ENCODE measurements around the gene NUCB2. TPM values are rescaled to one million over a fixed set of nuclear protein-coding genes. Genes with fewer than 3 reads are reported as not detected.

Gene NUCB2
- total RNA-seq, 1 donor from 2014 or later = 69.4 TPM

- no peak overlapping the region for H3K4me3 ChIP-seq
- peaks cover 27% of the 10 kb centered on the region for H3K36me3 ChIP-seq
- no peak for TF ChIP-seq CTCF (IDR thresholded peaks at IDR 0.05)
These were observed 9.8 kb downstream of the NUCB2 start for GRCh38 chr11:17286332-17286731.

GRCh38 chr11:17287058-17287457, 10.5 kb downstream of the NUCB2 start:
- no peak for TF ChIP-seq CTCF (IDR thresholded peaks at IDR 0.05)
- no peaks in the 10 kb centered on the region for H3K4me1 ChIP-seq
- H3K27me3 ChIP-seq = no peaks in the 10 kb centered on the region
- H3K36me3 ChIP-seq = peaks cover 27% of the 10 kb centered on the region
- intact Hi-C loops (cut with DNase I) = no loop called here
- DNase-seq (no peak), ATAC-seq (no peak)
- no peak overlapping the region for H3K27ac ChIP-seq
- H3K9me3 ChIP-seq = no peaks in the 10 kb centered on the region
- no peak overlapping the region for H3K4me3 ChIP-seq

More at GRCh38 chr11:17286332-17286731, 9.8 kb downstream of the NUCB2 start:
- no peaks in the 10 kb centered on the region for H3K9me3 ChIP-seq
- intact Hi-C loops (cut with DNase I) = no loop called here
- H3K27me3 ChIP-seq = no peaks in the 10 kb centered on the region
- no peak for DNase-seq
- H3K4me1 ChIP-seq = no peaks in the 10 kb centered on the region
- no peak overlapping the region for H3K27ac ChIP-seq
- ATAC-seq = no peak

- no peak for ATAC-seq
These were observed 15.2 kb downstream of the NUCB2 start for GRCh38 chr11:17291710-17292109.

GRCh38 chr11:17293311-17293710, 16.8 kb downstream of the NUCB2 start:
- Histone ChIP-seq H3K4me3 (no peak overlapping the region), H3K36me3 (peaks cover 12% of the 10 kb centered on the region), H3K9me3 (no peaks in the 10 kb centered on the region), H3K4me1 (no peaks in the 10 kb centered on the region), H3K27ac (no peak overlapping the region), H3K27me3 (no peaks in the 10 kb centered on the region)
- DNase-seq = no peak
- intact Hi-C loops (cut with DNase I) = no loop called here
- no peak for ATAC-seq
- TF ChIP-seq CTCF (IDR thresholded peaks at IDR 0.05) = no peak

More at GRCh38 chr11:17291710-17292109, 15.2 kb downstream of the NUCB2 start:
- DNase-seq = no peak
- intact Hi-C loops (cut with DNase I) = no loop called here
- H3K4me1 ChIP-seq = no peaks in the 10 kb centered on the region
- no peaks in the 10 kb centered on the region for H3K27me3 ChIP-seq
- TF ChIP-seq CTCF (IDR thresholded peaks at IDR 0.05) = no peak
- H3K4me3 ChIP-seq = no peak overlapping the region
- no peak overlapping the region for H3K27ac ChIP-seq
- peaks cover 23% of the 10 kb centered on the region for H3K36me3 ChIP-seq
- no peaks in the 10 kb centered on the region for H3K9me3 ChIP-seq

GRCh38 chr11:17294033-17294432, 17.5 kb downstream of the NUCB2 start:
- DNase-seq (no peak), ATAC-seq (no peak)
- H3K36me3 ChIP-seq = peaks cover 12% of the 10 kb centered on the region
- intact Hi-C loops (cut with DNase I) = no loop called here
- no peaks in the 10 kb centered on the region for H3K27me3 ChIP-seq
- H3K4me3 ChIP-seq = no peak overlapping the region
- H3K9me3 ChIP-seq = no peaks in the 10 kb centered on the region
- no peak overlapping the region for H3K27ac ChIP-seq
- no peak for TF ChIP-seq CTCF (IDR thresholded peaks at IDR 0.05)
- no peaks in the 10 kb centered on the region for H3K4me1 ChIP-seq
